Kidney (tissue), 14 donors: ENCODE data around the gene NFE2L1. TPM values are rescaled to one million over a fixed set of nuclear protein-coding genes. Genes with fewer than 3 reads are reported as not detected.

Experiments
- DNase-seq, 5 donors: peaks; one replicate each; pipeline ENCODE4 v3.0.0-alpha.2; 2013 to 2020
- FAIRE-seq: peaks from 2 replicates; lab custom pipeline; 2012; peaks lifted over from hg19 to GRCh38; lab: Jason Lieb, UNC
- H3K27ac ChIP-seq, 2 donors: one replicate each; pipeline ENCODE4 v1.7.0; 2013; ENCODE audit warnings: low read depth in 2 of 2, low read length in 2 of 2, inconsistent platforms in 1 of 2
- H3K27me3 ChIP-seq: one replicate; pipeline ENCODE4 v1.7.1; 2013; ENCODE audit warnings: low read length, inconsistent platforms; ENCODE audit not compliant: control insufficient read depth, insufficient read depth
- H3K36me3 ChIP-seq, 3 donors: one replicate each; pipeline versions ENCODE4 v1.7.0 to v1.7.1; 2013; ENCODE audit warnings: low read length in 3 of 3, control low read depth in 1 of 3, inconsistent platforms in 1 of 3; ENCODE audit not compliant: insufficient read depth in 3 of 3, control insufficient read depth in 2 of 3
- H3K4me1 ChIP-seq, 3 donors: one replicate each; pipeline versions ENCODE4 v1.7.0 to v1.7.1; 2013; ENCODE audit warnings: low read length in 3 of 3, inconsistent platforms in 1 of 3, low read depth in 1 of 3; ENCODE audit not compliant: control insufficient read depth in 2 of 3, insufficient read depth in 2 of 3
- H3K4me3 ChIP-seq, 3 donors: one replicate each; pipeline versions ENCODE4 v1.7.0 to v1.8.1; 2013; ENCODE audit warnings: low read length in 3 of 3, control low read depth in 1 of 3, inconsistent platforms in 1 of 3
- H3K9ac ChIP-seq, 3 donors: one replicate each; pipeline versions ENCODE4 v1.7.0 to v1.7.1; 2013; ENCODE audit warnings: low read length in 3 of 3, control low read depth in 1 of 3, inconsistent platforms in 1 of 3
- H3K9me3 ChIP-seq, 3 donors: one replicate each; pipeline versions ENCODE4 v1.7.0 to v1.7.1; 2013; ENCODE audit warnings: low read length in 3 of 3, control low read depth in 1 of 3, inconsistent platforms in 1 of 3; ENCODE audit not compliant: control insufficient read depth in 2 of 3, insufficient read depth in 1 of 3
- intact Hi-C: fragments of 100-400 bp; cut with DNase I; formaldehyde crosslinking; loops from one replicate; pipeline ENCODE4 v1.11.1; 2022
- polyA plus RNA-seq: library from polyadenylated mRNA; stranded (reverse); fragments of 350-450 nt; fragmentation: Illumina TruSeq; extraction: RNeasy Lipid Tissue Mini Kit (QIAGEN cat#74804); gene quantifications from one replicate; pipeline ENCODE4 v1.2.3, GENCODE V29; 2014; ENCODE audit warnings: low read depth, low replicate concordance; ENCODE audit not compliant: insufficient read depth
- total RNA-seq: library from RNA; stranded (reverse); fragmentation: NEBNext Ultra II Directional; extraction: Animal tissue kit (Norgen Biotek cat#: 25700); gene quantifications from one replicate; pipeline ENCODE4 v1.2.1, GENCODE V29; 2021
- TF ChIP-seq, protein P1 (sequence below): IDR thresholded peaks from 3 replicates; pipeline ENCODE4 v1.5.1; 2012; ENCODE audit warnings: mild to moderate bottlenecking, moderate library complexity, borderline replicate concordance; ENCODE audit not compliant: insufficient read depth; ENCODE audit errors: extremely low read depth
- donor health status: control.
- donor health status: control.
- donor health status: control.
- donor health status: control.
- donor health status: control.
- donor health status: DM: yes; HTN: yes; CAD: no.
- donor health status: Normal renal cell carcinoma (clear cell type).

The NFE2L1 gene
- total and polyA plus RNA-seq, 2 donors from 2014 or later, result 146 to 254 TPM

DNA sequence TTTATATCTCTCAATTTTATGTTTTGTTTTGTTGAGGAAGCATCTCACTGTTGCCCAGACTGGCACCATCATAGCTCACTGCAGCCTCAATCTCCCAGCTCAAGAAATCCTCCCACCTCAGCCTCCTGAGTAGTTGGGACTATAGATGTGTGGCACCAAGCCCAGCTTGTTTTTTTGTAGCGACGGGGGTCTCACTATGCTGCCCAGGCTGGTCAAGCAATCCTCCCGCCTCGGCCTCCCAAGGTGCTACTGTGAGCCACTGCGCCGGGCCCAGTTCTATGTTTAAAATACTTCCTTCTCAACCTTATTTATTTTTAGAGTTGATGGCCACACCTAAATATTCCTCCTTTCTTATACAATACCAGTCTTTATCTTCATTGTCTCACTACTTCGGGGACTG, 1.9 kb upstream of the NFE2L1 start:
- Histone ChIP-seq H3K27ac (no peak overlapping the region), H3K27me3 (no peaks in the 10 kb centered on the region), H3K9ac (no peak overlapping the region), H3K4me1 (peaks cover 6 to 19% (median 11%) of the 10 kb centered on the region in 3 donors), H3K36me3 (peaks cover 0 to 6% (median 3%) of the 10 kb centered on the region in 3 donors), H3K4me3 (peak overlapping the region in 1 of 3 donors; percentile 94), H3K9me3 (no peaks in the 10 kb centered on the region)
- intact Hi-C loops, result no loop called here
- TF ChIP-seq, protein P1, sequence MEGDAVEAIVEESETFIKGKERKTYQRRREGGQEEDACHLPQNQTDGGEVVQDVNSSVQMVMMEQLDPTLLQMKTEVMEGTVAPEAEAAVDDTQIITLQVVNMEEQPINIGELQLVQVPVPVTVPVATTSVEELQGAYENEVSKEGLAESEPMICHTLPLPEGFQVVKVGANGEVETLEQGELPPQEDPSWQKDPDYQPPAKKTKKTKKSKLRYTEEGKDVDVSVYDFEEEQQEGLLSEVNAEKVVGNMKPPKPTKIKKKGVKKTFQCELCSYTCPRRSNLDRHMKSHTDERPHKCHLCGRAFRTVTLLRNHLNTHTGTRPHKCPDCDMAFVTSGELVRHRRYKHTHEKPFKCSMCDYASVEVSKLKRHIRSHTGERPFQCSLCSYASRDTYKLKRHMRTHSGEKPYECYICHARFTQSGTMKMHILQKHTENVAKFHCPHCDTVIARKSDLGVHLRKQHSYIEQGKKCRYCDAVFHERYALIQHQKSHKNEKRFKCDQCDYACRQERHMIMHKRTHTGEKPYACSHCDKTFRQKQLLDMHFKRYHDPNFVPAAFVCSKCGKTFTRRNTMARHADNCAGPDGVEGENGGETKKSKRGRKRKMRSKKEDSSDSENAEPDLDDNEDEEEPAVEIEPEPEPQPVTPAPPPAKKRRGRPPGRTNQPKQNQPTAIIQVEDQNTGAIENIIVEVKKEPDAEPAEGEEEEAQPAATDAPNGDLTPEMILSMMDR, result no peak
- no peak for DNase-seq
- FAIRE-seq, result no peak

DNA sequence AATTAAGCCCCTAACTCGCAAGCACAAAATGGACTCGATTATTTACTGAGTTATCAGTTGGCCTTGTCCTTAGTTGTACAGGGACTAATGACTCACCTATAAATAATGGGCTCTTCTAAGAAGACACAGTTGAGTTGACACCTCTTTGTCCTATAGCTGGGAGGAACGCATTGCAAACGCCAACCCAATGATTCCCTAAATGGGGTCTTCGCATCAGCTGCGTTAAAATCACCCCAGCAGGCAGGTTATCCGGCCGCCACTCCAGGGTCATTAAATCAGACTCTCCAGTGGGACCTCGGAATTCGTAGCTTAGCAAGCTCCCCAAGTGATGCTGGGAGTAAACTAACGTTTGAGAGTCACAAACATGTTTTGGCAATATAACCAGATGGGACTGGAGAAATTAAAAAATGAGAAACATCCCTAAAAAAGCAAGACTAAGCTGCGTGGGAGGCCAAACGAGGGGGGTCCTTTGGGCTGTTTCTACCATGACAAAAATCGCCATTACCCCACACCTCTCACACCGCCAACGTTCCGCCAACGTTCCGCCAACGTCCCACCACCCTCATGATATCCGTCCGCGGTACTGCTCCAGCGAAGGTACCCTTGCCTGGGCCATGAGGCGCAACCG, 932 bp upstream of the NFE2L1 start:
- Histone ChIP-seq H3K4me3 (peak overlapping the region; percentile 88 to 94 (median 93)), H3K36me3 (peaks cover 0 to 9% (median 3%) of the 10 kb centered on the region in 3 donors), H3K27ac (peak overlapping the region; percentile 98), H3K9me3 (no peaks in the 10 kb centered on the region), H3K4me1 (peaks cover 10 to 28% (median 20%) of the 10 kb centered on the region in 3 donors), H3K9ac (peak overlapping the region; percentile 67 to 92 (median 91)), H3K27me3 (no peaks in the 10 kb centered on the region)
- DNase-seq (peak in 1 of 5 donors; percentile 47), FAIRE-seq (no peak)
- TF ChIP-seq, protein P1, result no peak
- intact Hi-C loops, result no loop called here

DNA sequence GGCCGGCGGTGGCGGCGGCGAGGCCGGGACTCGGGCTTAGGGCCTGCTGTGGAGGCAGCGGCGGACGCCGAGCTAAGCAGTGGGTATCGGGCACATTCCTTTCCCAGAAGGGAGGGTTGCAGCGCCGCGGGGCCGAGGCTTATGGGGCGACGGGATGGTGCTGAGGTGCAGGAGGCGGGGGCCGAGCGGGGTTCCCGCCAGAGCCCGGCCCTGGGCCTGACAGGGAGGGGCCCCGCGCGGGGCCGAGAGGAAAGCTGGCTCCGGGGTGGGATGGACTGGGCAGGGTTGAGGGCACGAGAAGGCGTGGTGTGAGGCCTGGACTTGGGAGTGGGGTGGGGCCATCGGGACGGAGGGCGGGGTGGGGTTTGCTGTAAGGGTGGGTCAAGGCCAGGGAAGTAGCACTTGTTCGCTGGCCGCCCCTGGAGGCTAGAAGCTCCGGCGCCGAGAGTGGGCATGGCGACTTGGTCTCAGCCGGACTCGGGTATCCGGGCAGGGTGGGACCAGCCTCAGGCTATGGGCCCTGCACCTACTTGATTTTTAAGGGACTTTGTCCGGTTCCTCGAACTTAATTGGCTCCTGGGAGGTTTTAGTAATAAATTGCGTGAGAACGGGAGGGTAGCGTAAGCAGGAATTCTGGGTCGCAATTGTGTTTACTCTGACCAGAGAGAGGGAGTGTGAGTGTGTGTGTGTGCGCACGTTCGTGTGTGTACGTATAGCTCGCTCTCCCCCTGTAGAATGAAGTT, 396 bp downstream of the NFE2L1 start:
- DNase-seq, result peak; percentile 91 to 97 (median 93)

More for the DNA sequence above, 396 bp downstream of the NFE2L1 start:
- no peaks in the 10 kb centered on the region for H3K27me3 ChIP-seq
- peak overlapping the region; percentile 95 to 96 (median 95) for H3K9ac ChIP-seq
- H3K4me3 ChIP-seq, result peak overlapping the region; percentile 90 to 97 (median 94)
- intact Hi-C loops, result no loop called here
- H3K27ac ChIP-seq, result peak overlapping the region; percentile 95 to 98
- FAIRE-seq, result no peak
- TF ChIP-seq, protein P1, result no peak
- H3K36me3 ChIP-seq, result peaks cover 0 to 16% (median 3%) of the 10 kb centered on the region in 3 donors
- H3K9me3 ChIP-seq, result no peaks in the 10 kb centered on the region
- peaks cover 16 to 42% (median 34%) of the 10 kb centered on the region in 3 donors for H3K4me1 ChIP-seq
